HEK293T (cell line): ENCODE results near the gene PHF5A.

Experiments used
- CTBP1 ChIP-seq: fragments of 450-650 bp; IDR thresholded peaks from 2 replicates; pipeline ENCODE4 v1.6.1; 2016; ENCODE audit warnings: borderline replicate concordance
- ELF4 ChIP-seq: fragments of 450-650 bp; IDR thresholded peaks from 2 replicates; pipeline ENCODE4 v1.6.1; 2017; ENCODE audit warnings: antibody characterized with exemption
- FOXA1 ChIP-seq: fragments of 450-650 bp; IDR thresholded peaks from 2 replicates; pipeline ENCODE4 v1.6.1; 2016; ENCODE audit warnings: mild to moderate bottlenecking
- FOXM1 ChIP-seq: fragments of 450-650 bp; IDR thresholded peaks from 2 replicates; pipeline ENCODE4 v1.6.1; 2017; ENCODE audit warnings: mild to moderate bottlenecking, borderline replicate concordance
- HDGF ChIP-seq: fragments of 450-650 bp; IDR thresholded peaks from 2 replicates; pipeline ENCODE4 v1.6.1; 2017; ENCODE audit warnings: antibody characterized with exemption, borderline replicate concordance
- NFRKB ChIP-seq: fragments of 450-650 bp; IDR thresholded peaks from 2 replicates; pipeline ENCODE4 v1.6.1; 2016; ENCODE audit warnings: mild to moderate bottlenecking, moderate library complexity
- SP1 ChIP-seq: fragments of 450-650 bp; IDR thresholded peaks from 2 replicates; pipeline ENCODE4 v1.6.1; 2017
- TARDBP ChIP-seq: fragments of 450-650 bp; IDR thresholded peaks from 2 replicates; pipeline ENCODE4 v1.6.1; 2016
- ZNF384 ChIP-seq: fragments of 450-650 bp; IDR thresholded peaks from 2 replicates; pipeline ENCODE4 v1.6.1; 2016

DNA sequence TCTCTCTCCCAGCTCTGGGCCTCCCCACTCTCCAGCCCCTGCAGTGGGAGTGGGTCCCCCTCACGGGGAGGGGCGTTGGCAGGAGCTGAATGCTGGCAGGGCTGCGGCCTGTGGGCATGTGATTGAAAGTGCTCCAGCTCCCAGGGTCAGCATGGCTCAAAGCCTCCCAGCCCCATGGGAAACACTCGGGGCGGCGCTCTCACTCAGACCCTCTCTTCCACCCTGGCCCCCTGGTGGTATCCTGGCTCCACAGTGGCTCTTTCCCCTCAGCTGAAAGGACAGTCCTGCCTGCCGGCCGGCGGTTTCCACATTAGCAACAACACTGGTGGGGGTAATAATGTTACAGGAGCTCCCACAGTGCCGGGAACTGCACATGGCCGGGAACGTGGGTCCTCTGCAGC is 40.3 kb upstream of the PHF5A start:
- TF ChIP-seq NFRKB (no peak), FOXM1 (no peak), ZNF384 (no peak), TARDBP (no peak), CTBP1 (no peak), HDGF (no peak), SP1 (no peak), ELF4 (no peak), FOXA1 (no peak)
